Measurements from ENCODE around the gene POLD1.
"Not testable (repeated sequence)": the region's sequence is repeated elsewhere in the genome, so short reads cannot be mapped to it uniquely, and the experiment has no call there.

POLD1 gene

DNA sequence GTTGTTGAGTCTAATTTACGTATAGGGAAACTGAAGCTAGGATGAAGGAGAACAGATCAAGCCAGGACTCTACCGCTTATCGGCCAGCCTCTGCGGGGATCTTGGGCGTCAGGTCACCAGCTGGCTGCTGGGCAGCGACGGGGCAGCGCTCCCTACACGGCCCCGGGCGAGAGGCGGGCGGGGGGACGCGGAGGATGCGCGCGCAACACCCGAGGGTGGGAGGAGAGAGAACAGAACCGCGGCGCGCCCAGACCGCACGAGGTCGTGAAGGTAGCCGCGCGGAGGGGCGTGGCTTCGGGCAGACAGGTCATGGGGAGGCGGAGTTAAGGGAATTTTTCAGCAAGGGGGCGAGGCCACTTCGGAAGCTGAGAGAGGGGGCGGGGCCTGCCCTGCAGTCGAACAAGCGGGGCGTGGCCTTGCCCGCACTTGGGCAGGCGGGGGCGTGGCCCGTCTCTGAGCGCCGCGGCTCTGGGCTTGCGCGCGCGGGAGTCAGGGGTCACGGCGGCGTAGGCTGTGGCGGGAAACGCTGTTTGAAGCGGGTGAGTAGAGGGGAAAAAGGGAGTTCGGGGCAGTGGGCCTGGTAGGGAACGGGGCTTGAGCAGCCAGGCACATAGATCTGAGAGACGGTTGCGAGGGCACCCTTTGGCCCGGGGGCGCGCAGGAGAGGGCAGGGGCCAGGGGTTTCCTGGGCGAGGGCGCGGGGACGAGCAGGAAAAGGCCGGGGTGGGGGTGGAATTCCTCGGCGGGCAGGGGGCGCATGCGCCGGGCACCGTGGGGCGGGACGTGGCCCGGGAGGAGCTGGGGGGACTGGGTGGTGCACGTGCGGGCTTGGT, at the start of gene POLD1:
TSS of gene POLD1 (plus strand) at position 496 of the 833 bp plus-strand sequence. CDS start 14,505 bp downstream, outside the sequence.
- peak; percentile 99 for DNase-seq

DNA sequence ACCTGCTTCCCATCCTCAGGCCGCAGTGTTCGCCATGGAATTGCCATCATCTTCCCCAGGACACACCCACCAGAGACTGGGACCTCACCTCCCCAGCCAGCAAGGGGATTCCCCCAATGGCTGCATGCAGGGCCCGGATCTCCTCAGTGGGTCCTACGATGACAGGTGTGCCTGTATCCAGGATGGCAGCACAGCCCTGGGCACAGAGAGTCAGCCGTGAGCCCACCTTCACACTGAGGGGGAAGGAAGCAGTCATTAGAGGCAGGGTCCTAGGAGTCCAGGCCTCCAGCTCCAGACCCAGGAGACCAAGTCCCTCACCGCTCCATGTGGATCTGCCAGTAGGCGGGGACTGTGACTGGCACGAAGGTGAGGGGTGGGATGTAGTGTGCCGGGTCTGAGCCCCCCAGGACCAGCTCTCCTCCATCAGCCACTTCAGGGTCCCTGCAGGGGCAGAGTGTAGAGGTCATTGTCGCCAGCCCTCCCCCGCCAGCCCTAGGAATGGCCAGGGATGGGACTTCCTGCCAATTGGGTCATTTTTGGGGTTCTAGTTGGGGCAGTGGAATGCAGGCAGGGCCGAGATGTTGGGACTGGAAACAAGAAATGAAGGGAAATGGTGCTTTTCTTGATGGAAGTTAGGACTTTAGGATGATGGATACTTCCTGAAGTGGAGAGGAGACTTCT, 49.3 kb upstream of the POLD1 start:
- no peak for DNase-seq

DNA sequence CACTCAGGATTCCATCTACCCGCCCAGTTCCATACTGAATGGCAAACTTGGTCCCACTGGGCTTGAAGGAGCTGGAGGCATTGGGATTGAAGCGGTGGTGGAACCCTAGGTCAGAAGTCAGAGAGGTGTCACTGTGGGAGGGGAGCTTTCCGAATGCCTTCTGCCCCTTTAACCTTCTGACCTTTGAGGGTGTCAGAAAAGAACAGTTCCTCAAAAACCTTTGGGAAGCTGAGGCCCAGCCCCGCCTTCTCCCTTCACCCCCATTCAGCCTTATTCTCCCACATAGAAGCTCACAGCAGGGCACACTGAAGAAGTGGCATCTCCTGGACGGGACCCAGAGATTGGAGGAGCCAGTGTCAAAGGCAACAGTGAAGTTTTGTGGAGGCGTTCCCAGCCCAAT, 47.1 kb upstream of the POLD1 start:
- not testable (repeated sequence) for DNase-seq

DNA sequence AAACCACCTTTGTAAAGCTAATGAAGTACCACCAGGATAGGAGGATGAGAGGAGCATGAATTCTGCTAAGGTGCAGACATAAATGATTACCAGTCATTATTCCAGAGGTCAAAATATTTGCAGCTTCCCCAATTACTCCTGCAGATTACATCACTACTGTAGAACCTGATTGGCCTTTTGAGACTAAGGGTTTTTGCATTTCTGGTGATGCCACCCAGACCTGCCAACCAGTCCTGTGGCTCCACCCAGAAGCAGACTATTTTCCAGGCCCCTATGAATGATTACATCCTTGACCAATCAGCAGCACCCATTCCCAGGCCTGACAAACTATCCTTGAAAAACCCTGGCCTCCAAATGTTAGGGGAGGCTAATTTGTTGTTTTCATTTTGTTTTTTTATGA, 43.8 kb upstream of the POLD1 start:
- no peak for DNase-seq

DNA sequence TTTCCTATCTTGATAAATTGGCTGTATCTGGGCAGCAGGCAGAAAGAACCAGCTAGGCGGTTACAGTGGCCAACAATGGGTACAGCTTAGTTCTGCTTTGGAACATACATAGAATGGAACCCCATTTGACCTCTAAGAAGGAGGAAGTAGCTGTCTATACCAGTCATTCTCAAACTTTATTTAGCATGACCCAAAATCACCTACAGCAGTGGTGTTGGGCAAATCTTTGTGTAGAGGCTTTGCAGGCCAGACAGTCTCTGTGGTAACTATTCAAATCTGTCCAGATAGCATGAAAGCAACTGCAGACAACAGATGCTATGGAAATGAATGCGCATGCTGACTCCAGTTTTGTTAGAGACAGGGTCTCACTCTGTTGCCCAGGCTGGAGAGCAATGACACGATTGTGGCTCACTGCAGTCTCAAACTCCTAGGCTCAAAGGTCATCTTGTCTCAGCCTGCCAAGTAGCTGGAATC, 43.0 kb upstream of the POLD1 start:
- DNase-seq = no peak

DNA sequence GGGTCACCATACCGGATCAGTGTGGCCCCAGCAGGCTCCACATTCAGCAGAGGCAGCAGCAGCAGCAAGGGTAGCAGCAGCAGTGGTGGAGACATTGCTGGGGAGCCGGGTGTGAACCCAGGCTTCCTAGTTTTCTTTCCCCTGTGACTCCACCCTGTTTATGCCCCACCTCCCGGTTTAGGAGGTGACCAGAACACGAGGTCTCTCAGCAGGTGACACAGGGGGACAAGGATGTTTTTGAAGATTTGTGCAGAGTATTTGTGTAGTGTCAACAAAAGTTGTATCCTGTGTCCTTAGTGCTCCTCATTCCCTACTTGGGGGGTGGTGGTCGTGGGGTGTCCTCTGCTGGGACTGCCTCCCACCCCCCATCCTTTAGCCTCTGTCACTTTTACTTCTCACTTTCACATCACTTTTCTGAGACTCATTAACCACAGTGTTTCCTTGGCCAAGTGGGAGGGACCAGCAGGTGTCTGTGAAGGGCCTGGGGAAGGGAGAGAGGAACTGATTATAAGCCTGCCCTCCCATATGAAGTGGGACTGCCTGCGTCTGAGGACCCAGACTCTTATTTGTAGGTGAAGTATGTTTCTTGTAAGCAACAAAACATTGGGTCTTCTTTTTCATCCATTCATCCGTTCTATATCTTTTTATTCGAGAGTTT, 39.4 kb upstream of the POLD1 start:
- peak in 1 of 2 donors; percentile 75 for DNase-seq

DNA sequence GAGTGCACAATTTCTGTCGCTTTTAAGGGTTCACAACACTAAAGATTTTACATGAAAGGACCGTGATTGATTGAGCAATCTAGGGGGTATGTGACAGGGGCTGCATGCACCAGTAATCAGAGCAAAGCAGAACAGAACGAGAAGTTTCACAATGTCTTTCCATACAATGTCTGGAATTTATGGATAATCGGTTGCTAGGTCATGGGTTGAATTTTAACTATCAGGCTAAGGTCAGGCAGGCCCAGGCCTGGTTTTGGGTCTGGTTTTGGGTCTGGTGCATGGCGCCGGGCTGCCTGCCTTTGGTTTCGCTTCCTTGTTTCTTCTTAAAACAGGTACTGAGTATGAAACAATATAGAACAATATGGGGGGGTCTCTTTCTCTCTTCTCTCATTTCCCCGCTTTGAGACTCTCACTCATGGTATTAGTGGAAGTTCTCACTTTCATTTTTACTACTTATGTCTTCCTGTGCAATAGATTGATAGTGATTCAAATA, 37.0 kb upstream of the POLD1 start:
- peak in 1 of 2 donors; percentile 62 for DNase-seq

DNA sequence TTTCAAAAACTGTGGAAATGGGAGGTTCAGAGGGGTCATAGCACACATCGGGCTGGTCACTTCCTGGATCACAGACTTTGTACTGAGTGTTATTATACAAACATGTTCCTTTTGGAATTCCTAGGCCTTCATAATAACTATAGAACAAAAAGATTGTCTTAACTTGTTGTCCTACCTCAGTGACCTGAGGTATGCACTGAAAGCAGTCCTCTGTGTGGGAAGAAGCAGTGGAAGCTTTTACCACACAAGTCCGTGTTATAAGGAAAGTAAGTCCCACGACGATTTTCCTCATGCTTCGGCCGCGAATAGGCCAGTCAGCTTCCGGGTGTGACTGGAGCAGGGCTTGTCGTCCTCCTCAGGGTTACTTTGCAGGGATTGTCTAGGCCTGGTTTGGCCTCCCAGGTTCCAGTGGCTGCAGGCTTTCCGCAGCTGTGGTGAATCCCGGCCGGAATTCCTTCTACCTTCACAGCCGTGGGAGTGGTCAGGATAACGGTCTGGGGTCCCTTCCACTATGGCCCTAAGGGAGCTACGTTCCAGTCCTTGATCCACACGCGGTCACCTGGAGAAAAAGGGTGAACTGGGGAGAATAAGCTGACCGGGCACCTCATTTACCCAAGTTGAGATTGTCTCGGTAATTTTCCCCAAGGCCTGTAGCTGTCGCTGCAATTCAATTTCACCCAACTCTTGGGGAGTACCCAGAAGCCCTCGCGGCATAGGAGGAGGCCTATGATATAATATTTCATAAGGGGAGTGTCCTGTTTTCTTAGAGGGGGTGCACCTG, 34.7 kb upstream of the POLD1 start:
- no peak for DNase-seq

DNA sequence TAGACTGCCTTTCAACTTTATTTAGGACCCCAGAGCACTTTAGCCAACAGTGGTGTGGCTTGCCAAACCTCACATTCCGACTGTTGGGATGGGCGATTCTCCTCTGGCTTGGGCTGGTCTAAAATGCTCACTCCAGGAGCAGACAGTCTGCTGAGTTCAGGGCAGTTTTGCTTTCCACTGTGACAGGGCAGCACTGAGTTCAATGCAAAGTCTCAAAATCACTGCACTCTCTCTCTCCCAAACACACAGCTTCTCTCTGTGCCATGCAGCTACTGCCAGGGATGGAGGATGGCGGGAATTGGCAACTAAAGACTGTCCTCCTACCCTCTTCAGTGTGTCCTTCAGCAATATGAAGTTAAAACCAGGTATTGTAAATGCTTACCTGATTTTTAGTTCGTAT, 31.9 kb upstream of the POLD1 start:
- no peak for DNase-seq

DNA sequence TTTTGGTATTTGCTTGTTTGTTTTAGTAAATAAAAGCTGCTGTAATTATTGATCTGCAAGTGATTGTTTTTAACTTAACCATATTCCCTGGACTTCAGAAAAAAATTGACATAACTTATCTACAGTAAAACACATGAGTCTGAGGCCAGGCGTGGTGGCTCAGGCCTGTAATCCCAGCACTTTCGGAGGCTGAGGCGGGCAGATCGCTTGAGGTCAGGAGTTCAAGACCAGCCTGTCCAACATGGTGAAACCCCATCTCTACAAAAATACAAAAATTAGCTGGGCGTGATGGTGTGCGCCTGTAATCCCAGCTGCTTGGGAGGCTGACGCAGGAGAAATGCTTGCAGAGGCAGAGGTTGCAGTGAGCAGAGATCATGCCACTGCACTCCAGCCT, 30.7 kb upstream of the POLD1 start:
- not testable (repeated sequence) for DNase-seq

DNA sequence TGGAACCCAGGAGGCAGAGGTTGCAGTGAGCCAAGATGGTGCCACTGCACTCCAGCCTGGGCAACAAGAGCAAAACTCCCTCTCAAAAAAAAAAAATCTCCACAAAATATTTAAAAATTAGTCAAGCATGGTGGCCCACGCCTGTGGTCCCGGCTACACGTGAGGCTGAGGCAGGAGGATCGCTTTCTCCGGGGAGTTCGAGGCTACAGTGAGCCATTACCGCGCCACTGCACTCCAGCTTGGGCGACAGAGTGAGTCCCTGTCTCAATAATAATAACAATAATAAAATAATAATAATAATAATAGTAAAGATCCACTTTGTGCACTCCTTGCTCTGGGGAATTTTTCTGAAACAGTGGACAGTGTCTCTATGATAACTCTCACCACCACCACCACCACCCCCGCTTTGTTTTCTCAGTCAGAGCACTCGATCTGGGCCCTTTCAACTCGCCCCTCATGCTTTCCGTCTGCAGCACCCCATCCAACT, 27.4 kb upstream of the POLD1 start:
- no peak for DNase-seq

DNA sequence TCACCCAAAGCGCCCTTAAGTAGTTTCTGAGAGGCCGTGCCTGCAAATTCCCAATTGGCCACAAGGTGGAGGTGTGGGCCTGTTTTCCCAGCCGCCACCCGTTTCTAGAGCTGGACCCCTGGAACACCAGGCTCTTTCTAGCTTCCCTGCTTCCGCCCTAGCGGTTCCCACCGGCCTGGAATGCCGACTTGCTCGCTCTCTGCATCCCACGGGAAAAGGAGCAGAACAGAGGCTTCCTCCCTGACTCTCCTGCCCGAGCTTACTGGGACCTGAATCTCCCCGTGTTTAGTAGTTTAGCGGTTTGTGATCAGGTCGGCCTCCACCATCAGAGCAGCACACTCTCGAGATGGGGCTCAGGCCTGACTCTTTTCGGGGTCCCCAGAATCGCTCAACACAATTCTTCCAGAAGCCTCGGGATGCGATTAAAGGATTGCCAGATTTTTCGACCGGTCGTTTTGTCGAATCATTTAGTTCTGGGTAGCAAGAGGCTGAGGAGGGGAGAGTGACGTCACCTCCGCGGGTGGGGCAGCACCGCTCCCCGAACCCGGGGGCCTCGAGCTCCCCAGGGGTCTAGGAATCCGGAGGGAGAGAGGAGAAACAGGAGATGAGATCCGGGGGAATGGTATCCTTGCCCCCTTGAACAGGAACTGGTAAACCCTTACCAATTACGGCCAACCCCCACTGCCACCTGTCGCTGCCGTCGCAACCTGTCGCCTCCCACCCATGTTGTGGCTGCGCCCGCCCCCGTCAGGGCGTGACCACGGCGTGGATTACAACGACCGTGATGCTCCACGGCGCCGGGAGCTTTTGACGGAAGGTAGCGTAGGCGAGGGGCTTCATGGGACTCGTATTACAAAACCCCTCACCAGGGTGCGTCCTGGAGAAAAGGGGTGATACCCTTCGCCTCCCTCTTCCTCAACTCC, 26.7 kb upstream of the POLD1 start:
- DNase-seq = peak; percentile 89 to 93

DNA sequence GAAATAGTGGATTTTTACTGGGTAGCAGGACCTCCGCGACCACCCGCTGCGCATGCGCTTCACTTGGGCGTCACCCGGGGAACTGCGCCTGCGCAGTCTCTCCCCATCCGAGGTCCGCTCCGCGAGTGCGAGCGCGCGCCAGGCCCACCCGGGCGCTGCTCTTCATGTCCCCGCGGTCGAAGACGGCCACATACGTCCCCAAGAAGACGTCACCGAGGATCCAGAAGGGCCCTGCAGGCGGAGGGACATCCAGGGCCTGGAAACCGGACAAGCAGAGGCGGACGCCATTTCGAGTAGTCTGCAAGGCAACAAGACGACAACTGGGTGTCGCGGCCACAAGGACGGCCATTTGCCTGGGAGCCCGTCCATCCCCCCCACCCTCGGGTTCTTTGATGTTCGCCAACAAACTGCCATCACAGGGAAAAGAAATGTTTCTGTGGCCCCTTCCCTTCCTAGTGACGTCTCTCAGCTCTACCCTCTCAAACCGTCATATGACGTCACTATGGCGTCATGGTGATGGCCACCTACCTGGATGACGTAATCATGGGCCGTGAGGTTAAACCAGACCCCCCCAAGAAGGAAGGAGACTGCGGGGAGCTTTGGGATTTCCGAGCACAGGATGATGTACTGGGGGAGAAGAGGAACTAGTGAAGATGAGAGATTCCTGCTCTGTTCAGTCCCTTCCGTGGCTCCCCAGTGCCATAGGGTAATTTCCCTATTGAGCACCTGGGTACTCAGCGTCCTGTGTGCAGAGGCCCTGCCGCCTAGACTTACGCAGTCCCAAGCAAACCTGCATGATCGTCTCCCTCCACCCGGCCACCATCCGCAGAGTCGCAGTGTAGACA, 25.4 kb upstream of the POLD1 start:
- DNase-seq = peak; percentile 86 to 90

DNA sequence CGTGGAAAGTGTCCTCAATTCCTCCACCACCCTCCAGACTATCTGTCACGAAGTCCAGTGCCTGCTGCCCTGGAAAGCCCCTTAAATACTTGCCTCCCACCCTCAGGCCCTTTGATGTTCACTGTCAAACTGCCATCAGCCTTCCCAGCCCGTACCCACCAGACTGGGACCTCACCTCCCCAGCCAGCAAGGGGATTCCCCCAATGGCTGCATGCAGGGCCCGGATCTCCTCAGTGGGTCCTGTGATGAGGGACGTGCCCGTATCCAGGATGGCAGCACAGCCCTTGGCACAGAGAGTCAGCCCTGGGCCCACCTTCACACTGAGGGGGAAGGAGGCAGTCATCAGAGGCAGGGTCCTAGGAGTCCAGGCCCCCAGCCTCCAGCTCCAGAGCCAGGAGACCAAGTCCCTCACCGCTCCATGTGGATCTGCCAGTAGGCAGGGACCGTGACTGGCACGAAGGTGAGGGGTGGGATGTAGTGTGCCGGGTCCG, 24.8 kb upstream of the POLD1 start:
- DNase-seq = peak in 1 of 2 donors; percentile 29

DNA sequence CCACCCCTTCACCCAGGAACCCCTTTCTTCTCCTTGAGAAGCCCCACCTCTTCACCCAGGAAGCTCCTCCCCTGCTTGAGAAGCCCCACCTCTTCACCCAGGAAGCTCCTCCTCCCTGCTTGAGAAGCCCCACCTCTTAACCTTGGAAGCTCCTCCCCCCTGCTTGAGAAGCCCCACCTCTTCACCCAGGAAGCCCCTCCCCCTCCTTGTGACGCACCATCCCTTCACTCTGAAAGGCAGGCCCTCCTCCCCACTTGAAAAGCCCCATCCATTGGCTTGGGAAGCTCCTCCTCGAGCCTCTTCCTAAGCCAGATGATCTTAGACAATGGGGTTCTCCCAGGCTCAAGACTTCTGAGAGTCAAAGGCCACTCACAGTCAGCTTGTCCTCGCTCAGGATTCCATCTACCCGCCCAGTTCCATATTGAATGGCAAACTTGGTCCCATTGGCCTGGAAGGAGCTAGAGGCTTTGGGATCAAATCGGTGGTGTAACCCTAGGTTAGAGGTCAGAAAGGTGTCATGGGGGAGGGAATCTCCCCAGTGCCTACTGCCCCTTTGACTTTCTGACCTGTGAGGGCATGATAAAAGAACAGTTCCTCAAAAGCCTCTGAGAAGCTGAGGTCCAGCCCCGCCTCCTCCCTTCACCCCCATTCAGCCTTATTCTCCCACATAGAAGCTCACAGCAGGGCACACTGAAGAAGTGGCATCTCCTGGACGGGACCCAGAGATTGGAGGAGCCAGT, 22.7 kb upstream of the POLD1 start:
- DNase-seq = peak; percentile 31 to 41

DNA sequence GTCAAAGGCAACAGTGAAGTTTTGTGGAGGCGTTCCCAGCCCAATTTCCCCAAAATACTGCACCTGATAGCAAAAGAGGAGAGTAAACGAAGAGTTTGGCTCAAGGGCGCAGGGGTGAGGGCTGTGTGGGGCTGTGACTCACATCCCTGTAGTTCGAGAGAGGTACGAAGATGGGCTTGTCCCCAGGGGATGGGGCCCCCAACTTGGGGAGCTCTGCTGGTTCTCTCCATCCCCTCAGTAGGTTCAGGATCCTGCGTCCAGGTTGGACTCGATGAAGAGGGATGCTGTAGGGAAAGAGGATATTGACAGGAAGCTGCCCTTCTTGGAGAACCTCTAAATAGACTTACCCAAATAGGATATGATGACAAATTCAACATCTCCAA, 22.1 kb upstream of the POLD1 start:
- DNase-seq = no peak

DNA sequence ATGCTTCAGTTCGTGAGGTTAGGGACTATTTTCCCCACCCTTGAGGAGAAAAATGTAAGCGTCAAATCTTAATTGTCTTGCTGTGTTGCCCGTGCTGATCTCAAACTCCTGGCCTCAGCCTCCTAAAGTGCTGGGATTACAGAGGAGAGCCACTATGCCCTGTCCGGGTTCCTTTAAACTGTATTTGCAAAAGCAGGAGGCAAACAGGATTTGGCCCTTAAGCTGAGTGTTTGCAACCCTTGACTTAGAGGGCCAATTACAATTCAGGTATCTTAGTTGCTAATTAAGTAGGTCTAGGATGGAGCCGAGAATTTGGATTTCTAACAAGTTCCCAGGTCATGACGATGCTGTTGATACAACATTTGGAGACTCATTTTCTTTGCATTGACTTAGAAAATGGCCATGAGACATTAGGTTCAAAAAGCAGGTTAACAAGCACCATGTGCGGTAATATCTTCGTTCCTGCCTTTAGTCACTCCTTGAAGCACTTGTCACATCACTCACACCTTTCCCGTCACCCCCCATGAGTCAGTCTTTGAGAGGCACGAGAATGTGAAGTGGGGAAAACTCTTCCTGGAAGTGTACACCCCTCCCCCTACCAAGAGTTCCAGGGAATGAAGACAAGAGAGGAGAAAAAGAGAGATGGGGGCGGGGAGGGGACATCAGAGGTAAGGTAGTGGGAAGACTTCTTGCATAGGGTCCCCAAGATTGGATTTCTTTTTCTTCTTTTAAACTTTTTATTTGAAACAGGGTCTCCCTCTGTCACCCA, 21.3 kb upstream of the POLD1 start:
- no peak for DNase-seq

All from CD4-positive, alpha-beta T cell treated with Interferon alpha-2 for 1 hour (primary cell).